Islet precursor cell (in vitro differentiated cells): ENCODE data around the gene TMEM132A.
"Not testable (repeated sequence)": the region's sequence is repeated elsewhere in the genome, so short reads cannot be mapped to it uniquely, and the experiment has no call there.

Source experiments
- DNase-seq: peaks from one replicate; pipeline ENCODE4 v3.0.0-alpha.2; 2018

Gene TMEM132A

GRCh38 chr11:60964801-60965200 lies 40.5 kb downstream of the TMEM132A start:
- DNase-seq: peak; percentile 22

DNA sequence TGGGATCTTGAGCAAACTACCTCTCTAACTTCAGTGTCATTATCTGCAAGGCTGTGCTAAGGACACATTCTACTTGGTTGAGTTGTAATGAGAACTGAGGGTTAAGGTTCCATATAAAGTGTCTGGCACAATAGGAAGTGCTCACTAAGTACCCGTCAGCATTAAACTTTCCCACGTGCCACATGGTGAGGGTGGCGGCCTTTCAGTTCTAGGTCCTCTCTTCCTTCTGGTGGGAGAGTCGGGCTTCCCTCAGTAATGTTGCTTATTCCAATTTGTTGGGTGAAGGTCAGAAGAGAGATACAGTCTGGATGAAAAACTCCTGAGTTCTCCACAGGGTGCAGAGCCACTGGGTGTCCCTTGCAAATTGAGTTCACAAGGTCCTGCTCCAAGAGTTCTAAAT lies 42.6 kb downstream of the TMEM132A start:
- DNase-seq: no peak

DNA sequence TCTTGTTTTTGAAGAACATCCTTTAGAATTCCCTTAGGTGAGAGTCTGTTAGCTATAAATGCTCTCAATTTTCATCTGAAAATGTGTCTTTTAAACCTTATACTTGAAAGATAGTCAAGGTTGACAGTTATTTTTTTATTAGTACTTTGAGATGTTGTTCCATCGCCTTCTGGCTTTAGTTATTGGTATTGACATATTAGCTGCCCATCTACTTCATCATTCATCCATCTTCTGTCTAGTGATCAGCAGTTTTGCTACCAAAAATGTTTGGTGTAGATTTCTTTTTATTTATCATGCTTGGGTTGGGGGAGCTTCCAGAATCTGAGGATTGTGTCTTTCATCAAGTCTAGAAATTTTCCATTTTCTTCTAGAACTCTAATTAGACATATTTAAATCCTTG lies 44.0 kb downstream of the TMEM132A start:
- no peak for DNase-seq

DNA sequence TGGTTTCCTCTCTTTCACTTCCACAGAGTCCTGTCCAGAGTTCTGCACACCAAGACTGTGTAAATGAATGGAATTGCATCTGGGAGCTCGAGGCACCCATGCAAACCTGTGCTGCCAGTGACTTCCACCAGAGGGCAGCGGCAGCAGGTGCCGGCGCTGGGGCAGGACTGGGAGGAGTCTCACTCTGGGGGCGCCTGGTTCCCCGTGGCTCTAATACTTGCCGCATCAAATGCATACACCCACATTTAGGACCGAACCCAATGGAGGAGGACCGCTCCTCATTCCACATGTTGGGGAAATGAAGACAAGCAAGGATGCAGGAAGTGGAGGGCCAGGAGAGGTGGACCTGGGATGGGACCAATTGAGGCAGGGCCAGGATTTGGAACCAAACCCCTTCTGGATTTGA lies 46.1 kb downstream of the TMEM132A start:
- peak; percentile 64 for DNase-seq

- peak; percentile 32 for DNase-seq
Observed at GRCh38 chr11:60970890-60971289, 46.6 kb downstream of the TMEM132A start.

DNA sequence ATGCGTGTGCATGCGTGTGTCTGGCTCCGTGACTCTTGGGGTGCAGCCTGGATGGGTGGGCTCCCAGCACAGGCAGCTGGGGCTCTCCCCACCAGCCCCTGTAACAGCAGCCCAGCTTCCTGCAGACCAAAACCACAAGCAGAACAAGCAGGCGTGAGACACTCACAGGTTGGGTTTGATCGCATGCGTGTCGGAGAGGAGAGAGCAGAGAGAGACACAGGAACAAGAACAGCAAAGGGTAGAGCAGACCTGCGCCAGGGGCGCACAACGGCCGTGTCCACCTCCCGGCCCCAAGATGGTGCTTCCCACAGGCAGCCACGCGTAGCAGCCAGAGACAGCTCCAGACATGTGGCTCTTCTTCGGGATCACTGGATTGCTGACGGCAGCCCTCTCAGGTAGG lies 47.3 kb downstream of the TMEM132A start, which contains the start of gene CD6:
TSS of gene CD6 (plus strand) at position 161 of the 400 bp plus-strand sequence. CDS start at position 347, 186 bp downstream.
- DNase-seq: peak; percentile 46

- peak; percentile 47 for DNase-seq
Observed at GRCh38 chr11:60972182-60973030, 48.1 kb downstream of the TMEM132A start.

DNA sequence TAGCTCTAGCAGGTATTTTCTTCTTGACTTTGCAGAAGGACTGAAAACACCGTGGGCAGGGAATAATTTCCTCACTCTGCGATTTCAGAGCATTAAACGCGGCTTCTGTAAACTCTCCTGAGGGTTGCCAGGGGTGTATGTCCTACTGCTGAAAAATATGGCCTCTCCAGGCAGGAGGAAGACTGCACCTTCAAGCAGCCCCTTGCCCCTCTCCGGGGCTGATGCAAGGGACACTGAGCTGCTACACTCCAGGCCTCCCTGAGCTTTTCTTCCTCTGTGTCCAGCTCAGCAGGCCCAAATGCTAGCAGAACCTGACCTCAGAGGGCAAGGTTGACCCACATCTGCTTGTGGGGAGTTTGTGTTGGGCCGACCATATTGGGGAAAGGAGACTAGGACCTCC lies 49.4 kb downstream of the TMEM132A start:
- DNase-seq: peak; percentile 24

DNA sequence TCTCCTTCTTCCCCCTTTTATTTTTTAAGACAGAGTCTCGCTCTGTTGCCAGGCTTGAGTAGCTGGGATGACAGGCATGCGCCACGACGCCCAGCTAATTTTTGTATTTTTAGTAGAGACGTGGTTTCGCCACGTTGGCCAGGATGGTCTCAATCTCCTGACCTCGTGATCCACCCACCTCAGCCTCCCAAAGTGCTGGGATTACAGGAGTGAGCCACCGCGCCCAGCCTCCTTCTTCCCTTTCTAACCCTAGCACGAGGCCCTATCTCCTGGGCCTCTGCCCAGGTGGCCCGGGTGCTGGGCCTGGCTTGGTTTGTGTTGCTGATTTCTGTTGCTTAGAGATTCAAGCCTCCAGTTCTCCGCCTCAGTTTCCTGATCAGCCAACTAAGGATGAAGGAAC lies 50.1 kb downstream of the TMEM132A start:
- DNase-seq: not testable (repeated sequence)

GRCh38 chr11:60974726-60975125 lies 50.5 kb downstream of the TMEM132A start:
- DNase-seq: peak; percentile 25

DNA sequence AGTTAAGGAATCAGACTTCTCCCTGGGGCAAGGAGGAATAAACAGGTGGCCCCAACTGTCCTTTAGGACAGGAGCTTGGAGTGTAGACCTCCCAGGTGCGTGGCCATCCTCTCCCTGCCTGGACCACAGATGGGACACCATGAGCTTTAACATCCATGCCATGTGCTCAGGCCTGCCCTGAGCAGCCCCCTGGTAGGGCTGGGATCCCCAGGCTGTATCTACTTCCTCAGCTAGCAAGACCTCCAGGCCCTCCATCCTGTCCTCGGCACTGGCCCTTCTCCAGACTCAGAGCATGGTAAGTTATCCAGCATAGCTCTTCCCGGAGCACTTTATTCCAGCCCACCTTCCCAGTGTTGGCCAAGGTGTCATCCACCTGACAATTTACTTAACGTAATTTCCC lies 53.0 kb downstream of the TMEM132A start:
- peak; percentile 37 for DNase-seq

- no peak for DNase-seq
Observed at GRCh38 chr11:60977836-60978235, 53.6 kb downstream of the TMEM132A start.

DNA sequence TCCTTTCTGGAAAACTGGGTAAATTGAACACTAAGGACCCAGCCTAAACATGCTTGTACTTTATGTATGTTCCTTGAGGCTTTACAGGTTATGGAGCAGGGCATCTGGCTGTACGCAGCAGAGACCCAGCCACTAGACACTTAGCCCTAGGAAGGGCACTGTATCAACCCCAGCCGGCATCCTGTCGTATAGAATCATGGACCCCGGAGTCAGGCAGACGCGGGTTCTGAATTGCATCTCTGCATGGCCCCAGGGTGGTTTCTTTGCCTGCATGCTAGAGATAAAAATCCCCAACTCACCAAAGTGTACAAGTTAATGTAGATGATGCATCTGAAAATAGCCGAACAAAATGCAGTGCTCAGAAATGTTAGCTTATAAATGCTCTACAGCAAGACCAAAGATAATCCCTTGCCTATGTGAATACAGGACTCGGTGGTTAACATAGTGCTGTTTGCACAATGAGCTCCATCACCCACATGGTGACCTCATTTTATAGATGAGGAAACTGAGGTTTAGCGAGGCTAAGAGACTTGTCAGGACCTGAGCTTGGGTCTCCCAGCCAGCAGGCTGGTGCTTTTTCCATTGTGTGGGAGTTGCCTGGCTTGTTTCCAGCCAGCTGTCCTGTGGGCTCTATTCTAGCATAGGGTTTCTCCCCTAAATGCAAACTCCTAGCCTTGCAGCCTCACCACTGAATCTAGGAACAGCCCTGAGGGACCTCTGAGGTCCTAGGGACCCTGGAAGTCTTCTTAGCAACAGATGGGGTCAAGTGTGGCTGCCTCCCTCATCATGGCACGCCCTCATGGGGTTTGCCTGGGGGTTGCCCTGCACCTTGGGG lies 54.5 kb downstream of the TMEM132A start:
- DNase-seq: peak; percentile 42

GRCh38 chr11:60981515-60981914 lies 57.3 kb downstream of the TMEM132A start:
- DNase-seq: peak; percentile 33

- peak; percentile 22 for DNase-seq
Observed at GRCh38 chr11:60982184-60982583, 57.9 kb downstream of the TMEM132A start.

DNA sequence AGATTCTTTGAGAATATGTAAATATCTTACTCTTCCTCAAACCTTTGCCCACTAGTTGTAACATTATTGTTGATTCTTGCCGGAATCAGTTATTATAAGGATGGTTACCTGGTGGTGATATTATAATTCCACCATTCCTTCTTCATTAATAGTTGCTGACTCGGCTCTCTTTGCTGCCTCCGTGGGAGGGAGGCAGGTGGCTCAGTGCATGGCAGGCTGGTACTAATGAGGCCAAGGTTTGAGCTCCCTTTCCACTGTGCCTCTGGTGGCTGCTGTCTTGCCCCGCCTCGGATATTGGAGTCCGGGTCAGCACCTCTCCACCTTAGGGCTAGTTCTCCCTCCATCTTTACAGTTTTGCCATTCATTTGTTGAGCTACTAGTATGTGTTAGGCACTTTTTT lies 59.9 kb downstream of the TMEM132A start:
- DNase-seq: peak; percentile 21

- peak; percentile 77 for DNase-seq
Observed at GRCh38 chr11:60984636-60985035, 60.4 kb downstream of the TMEM132A start.

GRCh38 chr11:60985501-60985900 lies 61.2 kb downstream of the TMEM132A start:
- DNase-seq: peak; percentile 29

DNA sequence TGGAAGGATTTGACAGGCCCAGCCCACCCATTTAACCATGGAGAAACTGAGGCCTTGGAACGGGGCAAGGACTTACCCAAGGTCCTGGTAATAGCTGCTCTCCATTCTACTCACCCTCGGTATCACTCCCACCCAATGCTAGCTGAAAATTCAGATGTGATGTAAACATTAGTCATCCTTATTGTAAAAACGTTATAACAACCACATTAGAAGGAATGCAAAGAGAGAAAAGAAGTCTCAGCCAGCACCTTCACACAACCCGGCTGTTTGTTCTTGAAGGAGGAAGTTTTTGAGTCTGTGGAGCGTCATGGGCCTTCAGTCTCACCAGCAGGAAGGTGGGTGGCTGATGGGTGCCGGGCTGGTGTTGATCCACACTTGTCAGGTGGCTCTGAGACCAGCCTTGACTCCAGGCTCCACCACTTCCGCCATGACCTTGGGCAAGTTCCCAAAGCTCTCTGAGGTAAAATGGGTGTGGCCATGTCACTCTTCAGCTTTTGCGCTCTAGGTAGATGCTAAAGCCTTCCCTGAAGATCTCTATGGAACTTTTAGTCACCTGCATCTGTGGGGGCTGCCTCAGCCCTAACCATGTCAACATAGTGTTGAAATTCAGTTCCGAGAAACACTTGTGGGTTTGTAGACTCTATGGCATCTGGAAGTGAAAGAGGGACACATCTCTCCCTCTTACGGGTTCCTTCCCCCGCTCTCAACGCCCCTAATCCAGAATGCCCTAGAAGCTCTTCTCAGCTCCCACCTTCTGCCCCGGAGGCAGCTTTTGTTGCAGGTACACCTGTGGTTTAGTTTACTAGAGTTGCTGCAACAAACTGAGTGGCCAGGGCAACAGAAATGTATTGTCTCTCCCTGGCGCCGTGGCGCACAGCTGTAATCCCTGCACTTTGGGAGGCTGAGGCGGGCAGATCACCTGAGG lies 62.0 kb downstream of the TMEM132A start:
- DNase-seq: peak; percentile 57
